ENCODE measurements around the gene KCNT2.

DNA sequence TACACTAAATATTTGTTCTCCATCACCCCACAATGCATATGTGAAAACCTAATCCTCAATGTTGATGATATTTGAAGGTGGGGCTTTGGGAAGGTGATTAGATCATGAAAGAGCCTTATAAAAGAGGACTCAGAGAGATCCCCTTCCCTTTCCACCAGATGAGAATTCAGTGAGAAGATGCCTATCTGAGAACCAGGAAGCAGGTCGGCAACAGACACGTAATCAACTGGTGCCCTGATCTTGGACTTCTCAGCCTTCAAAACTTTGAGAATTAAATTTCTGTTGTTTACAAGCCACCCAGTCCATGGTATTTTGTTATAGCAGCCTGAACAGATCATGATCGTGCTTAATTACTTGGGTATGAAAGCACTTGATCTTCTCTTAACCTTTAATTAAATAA is 329.4 kb downstream of the KCNT2 start:
- TF ChIP-seq EZH2 (IDR thresholded peaks at IDR 0.05; ENCODE audit: borderline replicate concordance, low read length) (no peak), CTCF (conservative IDR thresholded peaks at IDR 0.05 in 1 of 2, IDR thresholded peaks at IDR 0.05 in 1 of 2; ENCODE audit: extremely low read depth in 1 of 2, insufficient read depth in 1 of 2, low read depth in 1 of 2, low read length in 2 of 2) (no peak)
